Hepatocyte (in vitro differentiated cells): ENCODE measurements around the gene STRN4. TPM values are rescaled to one million over a fixed set of nuclear protein-coding genes. Genes with fewer than 3 reads are reported as not detected.

ENCODE experiments used
- DNase-seq: peaks from one replicate; pipeline ENCODE4 v3.0.0-alpha.2; 2016; ENCODE audit warnings: low spot score
- H2AFZ ChIP-seq: fragments of 200-600 bp; sonication (generic); 2 replicates; pipeline ENCODE4 v1.6.0; 2016; ENCODE audit warnings: antibody characterized with exemption, mild to moderate bottlenecking
- H3K27ac ChIP-seq: fragments of 200-600 bp; sonication (generic); 2 replicates; pipeline ENCODE4 v1.5.1; 2016; ENCODE audit warnings: mild to moderate bottlenecking
- H3K27me3 ChIP-seq: fragments of 200-600 bp; sonication (generic); 2 replicates; pipeline ENCODE4 v1.6.1; 2016
- H3K36me3 ChIP-seq: fragments of 200-600 bp; sonication (generic); replicated peaks from 2 replicates; pipeline ENCODE4 v1.5.1; 2016; ENCODE audit warnings: low read depth; ENCODE audit not compliant: insufficient read depth
- H3K4me1 ChIP-seq: fragments of 200-600 bp; sonication (generic); 2 replicates; pipeline ENCODE4 v1.5.1; 2016; ENCODE audit warnings: mild to moderate bottlenecking, moderate library complexity; ENCODE audit not compliant: insufficient read depth
- H3K4me2 ChIP-seq: fragments of 200-600 bp; sonication (generic); 2 replicates; pipeline ENCODE4 v1.6.0; 2016
- H3K4me3 ChIP-seq: fragments of 200-600 bp; sonication (generic); 2 replicates; pipeline ENCODE4 v1.5.1; 2016; ENCODE audit warnings: mild to moderate bottlenecking
- H3K79me2 ChIP-seq: fragments of 200-600 bp; sonication (generic); 2 replicates; pipeline ENCODE4 v1.6.0; 2017; ENCODE audit warnings: mild to moderate bottlenecking
- H3K9me2 ChIP-seq: fragments of 200-600 bp; sonication (generic); replicated peaks from 2 replicates; pipeline ENCODE4 v1.6.0; 2017; ENCODE audit warnings: mild to moderate bottlenecking; ENCODE audit not compliant: insufficient read depth
- H3K9me3 ChIP-seq: fragments of 200-600 bp; sonication (generic); 2 replicates; pipeline ENCODE4 v1.5.1; 2016; ENCODE audit warnings: low read depth, mild to moderate bottlenecking
- H4K20me1 ChIP-seq: fragments of 200-600 bp; sonication (generic); 2 replicates; pipeline ENCODE4 v1.6.0; 2016; ENCODE audit warnings: mild to moderate bottlenecking; ENCODE audit not compliant: insufficient read depth, poor library complexity, severe bottlenecking
- CTCF ChIP-seq: fragments of 200-600 bp; sonication (generic); IDR thresholded peaks from 2 replicates; pipeline ENCODE4 v1.5.1; 2016; ENCODE audit warnings: antibody characterized with exemption, mild to moderate bottlenecking; ENCODE audit not compliant: poor library complexity
- EZH2 ChIP-seq: fragments of 200-600 bp; sonication (generic); IDR thresholded peaks from 2 replicates; pipeline ENCODE4 v1.6.1; 2016; ENCODE audit warnings: antibody characterized with exemption, mild to moderate bottlenecking, borderline replicate concordance
- EZH2phosphoT487 ChIP-seq: fragments of 200-600 bp; sonication (generic); IDR thresholded peaks from one replicate; pipeline ENCODE4 v1.6.1; 2018; ENCODE audit warnings: antibody characterized with exemption, mild to moderate bottlenecking, low read depth, moderate library complexity; ENCODE audit not compliant: unreplicated experiment, severe bottlenecking
- microRNA counts: library from miRNA; unstranded; fragments of <30 nt; microRNA quantifications from one replicate; lab custom pipeline; 2017
- microRNA-seq: library from miRNA; unstranded; fragments of <30 nt; microRNA quantifications from one replicate; pipeline ENCODE4, GENCODE V29; 2017
- polyA plus RNA-seq: library from polyadenylated mRNA; unstranded; fragments of >200 nt; fragmentation: Nextera tagmentation; extraction: Ambion mirVana; gene quantifications from 2 replicates; pipeline ENCODE4 v1.2.1, GENCODE V29; 2016
- small RNA-seq: library from RNA; depleted of rRNA; stranded (forward); fragments of <200 nt; gene quantifications from one replicate; pipeline ENCODE3, GENCODE V24; 2014
- total RNA-seq: library from RNA; depleted of rRNA; stranded (reverse); fragments of >200 nt; gene quantifications from 2 replicates; pipeline ENCODE4 v1.2.3, GENCODE V29; 2014

Gene STRN4
- total and polyA plus RNA-seq, 2 experiments from 2014 or later: 63.7 to 64.1 TPM

DNA sequence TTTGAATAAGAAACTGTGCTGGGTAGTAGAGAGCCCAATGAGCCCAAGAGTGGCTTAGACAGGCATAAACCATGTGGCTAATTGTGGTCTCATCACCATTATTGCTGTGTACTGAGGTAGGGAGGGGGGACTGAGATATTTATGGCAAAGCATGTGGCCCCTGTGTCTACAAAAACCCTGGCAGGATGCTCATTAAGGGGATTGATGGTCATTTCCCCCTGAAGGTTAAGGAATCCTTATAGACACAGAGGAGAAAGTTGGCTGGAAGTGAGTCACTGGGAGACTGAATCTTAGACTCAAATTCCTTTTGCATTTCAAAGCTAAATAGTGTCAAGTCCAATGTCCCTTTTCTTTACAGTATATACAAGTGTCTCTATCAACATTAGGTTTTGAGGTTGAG lies 75.4 kb downstream of the STRN4 start:
- Histone ChIP-seq H3K4me2 (no peak overlapping the region), H2AFZ (no peak overlapping the region), H3K79me2 (no peaks in the 10 kb centered on the region), H4K20me1 (no peaks in the 10 kb centered on the region), H3K9me2 (no peaks in the 10 kb centered on the region), H3K27me3 (no peaks in the 10 kb centered on the region), H3K36me3 (no peaks in the 10 kb centered on the region), H3K4me3 (no peak overlapping the region), H3K9me3 (no peaks in the 10 kb centered on the region), H3K4me1 (no peaks in the 10 kb centered on the region), H3K27ac (no peak overlapping the region)
- no peak for TF ChIP-seq EZH2phosphoT487
- TF ChIP-seq CTCF: no peak
- TF ChIP-seq EZH2: no peak
- DNase-seq: no peak

MicroRNA genes within 50 kb of the gene (microRNA counts, 767-probe panel; counts per million panel counts)
- not detected for microRNA hsa-miR-320e (lab: Ali Mortazavi, UCI)

Small RNAs within 50 kb of the gene (microRNA-seq; reads per million reads assigned to microRNA genes)
- 17.0 reads per million, percentile 36 among the genes with 10 or more reads in this experiment for gene MIR320E

Small RNAs within 50 kb of the gene (small RNA-seq; reads per million reads assigned to genes)
- not detected for gene MIR320E
- gene RF00019: not detected
- gene RN7SL364P: 2.7 reads per million, percentile 90 among the genes with 10 or more reads in this experiment

Other genes with a start within 250 kb of the STRN4 start
- gene CALM3, start 145.1 kb downstream of the STRN4 start, total RNA-seq: 185 and 246 TPM in 2 replicates
- gene CALM3, start 145.1 kb downstream of the STRN4 start, polyA plus RNA-seq: 220 and 237 TPM in 2 replicates
- gene PTGIR, start 121.4 kb downstream of the STRN4 start, total RNA-seq: 3.2 and 5.2 TPM in 2 replicates
- 3.4 and 4.8 TPM in 2 replicates for gene PTGIR, start 121.4 kb downstream of the STRN4 start, polyA plus RNA-seq
- gene GNG8, start 110.2 kb downstream of the STRN4 start, total RNA-seq: not detected in 2 replicates
- gene GNG8, start 110.2 kb downstream of the STRN4 start, polyA plus RNA-seq: 2.4 and 4.6 TPM in 2 replicates
- gene DACT3, start 85.3 kb downstream of the STRN4 start, total RNA-seq: 12.7 and 18.4 TPM in 2 replicates
- gene DACT3, start 85.3 kb downstream of the STRN4 start, polyA plus RNA-seq: 17.4 and 18.4 TPM in 2 replicates
- 15.6 and 29.5 TPM in 2 replicates for gene PRKD2, start 29.3 kb downstream of the STRN4 start, total RNA-seq
- 37.9 and 48.5 TPM in 2 replicates for gene PRKD2, start 29.3 kb downstream of the STRN4 start, polyA plus RNA-seq
- 17.0 and 18.7 TPM in 2 replicates for gene FKRP, start 393 bp downstream of the STRN4 start, total RNA-seq
- 21.2 and 23.6 TPM in 2 replicates for gene FKRP, start 393 bp downstream of the STRN4 start, polyA plus RNA-seq
- gene SLC1A5, start 42.1 kb upstream of the STRN4 start, total RNA-seq: 84.6 and 87.9 TPM in 2 replicates
- gene SLC1A5, start 42.1 kb upstream of the STRN4 start, polyA plus RNA-seq: 171 and 176 TPM in 2 replicates
- gene AP2S1, start 104.4 kb upstream of the STRN4 start, total RNA-seq: 109 and 129 TPM in 2 replicates
- gene AP2S1, start 104.4 kb upstream of the STRN4 start, polyA plus RNA-seq: 349 and 392 TPM in 2 replicates
- 44.3 and 48.1 TPM in 2 replicates for gene ARHGAP35, start 114.5 kb upstream of the STRN4 start, total RNA-seq
- 11.5 and 18.6 TPM in 2 replicates for gene ARHGAP35, start 114.5 kb upstream of the STRN4 start, polyA plus RNA-seq